Stimulated activated CD4-positive, alpha-beta T cell treated with anti-CD3 and anti-CD28 coated beads, Interleukin-12 subunit alpha, Interleukin-12 subunit beta, amount 100 ng/mL, for 4 hours (primary cell): ENCODE measurements around the gene MEGF9.
"Not testable (repeated sequence)": the region's sequence is repeated elsewhere in the genome, so short reads cannot be mapped to it uniquely, and the experiment has no call there.

Source experiments
- DNase-seq: peaks from one replicate; pipeline ENCODE4 v3.0.0-alpha.2; 2020

Gene MEGF9

DNA sequence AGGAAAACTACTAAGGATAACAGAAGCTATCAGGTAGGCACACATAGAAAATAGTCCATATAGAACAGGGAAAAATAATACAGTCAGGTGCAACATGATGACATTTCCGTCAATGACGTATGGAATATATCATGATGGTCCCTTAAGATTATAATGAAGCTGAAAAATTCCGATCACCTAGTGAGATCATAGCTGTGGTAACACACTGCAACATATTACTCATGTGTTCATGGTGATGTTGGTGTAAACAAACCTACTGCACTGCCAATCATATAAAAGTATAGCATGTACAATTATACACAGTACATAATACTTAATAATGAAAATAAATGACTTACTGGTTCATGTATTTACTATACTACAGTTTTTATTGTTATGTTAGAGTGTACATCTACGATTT is 60.0 kb downstream of the MEGF9 start:
- DNase-seq, result no peak

DNA sequence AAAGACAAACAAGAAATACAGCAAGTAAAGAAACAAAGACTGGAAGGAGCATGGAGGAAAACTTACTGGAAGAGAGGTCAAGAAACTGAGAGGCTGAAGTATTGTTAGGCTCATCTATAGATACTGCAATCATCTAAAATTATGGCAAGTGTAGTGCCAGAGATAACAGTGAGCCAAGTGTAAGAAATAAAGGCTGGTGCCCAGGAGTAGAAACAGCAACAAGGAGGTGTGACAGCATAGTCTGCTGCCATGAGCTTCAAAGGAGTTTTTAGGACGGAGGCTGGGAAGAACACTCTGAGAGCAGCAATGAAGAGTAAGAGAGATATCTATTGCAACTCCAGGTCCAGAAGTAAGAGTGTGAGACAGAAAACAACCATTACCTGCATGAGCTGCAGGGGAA is 60.5 kb downstream of the MEGF9 start:
- no peak for DNase-seq

DNA sequence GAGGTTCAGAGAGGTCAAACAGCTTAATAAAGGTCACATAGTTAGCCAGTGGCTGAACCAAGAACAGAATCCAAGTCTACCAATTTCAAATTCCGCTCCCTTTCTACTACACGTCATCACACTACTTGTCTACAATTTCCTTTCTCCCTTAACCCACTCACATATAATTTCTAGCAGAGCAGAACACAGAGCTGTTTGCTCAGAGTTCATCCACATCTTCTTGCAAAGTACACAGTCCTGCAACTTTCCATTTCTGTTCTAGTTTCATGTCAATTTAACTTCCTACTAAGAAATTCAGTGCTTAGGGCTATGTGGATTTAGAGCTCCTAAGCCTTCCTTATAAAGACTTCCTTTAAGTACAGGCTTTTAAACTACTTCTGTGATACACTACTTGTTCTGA is 61.3 kb downstream of the MEGF9 start:
- no peak for DNase-seq

DNA sequence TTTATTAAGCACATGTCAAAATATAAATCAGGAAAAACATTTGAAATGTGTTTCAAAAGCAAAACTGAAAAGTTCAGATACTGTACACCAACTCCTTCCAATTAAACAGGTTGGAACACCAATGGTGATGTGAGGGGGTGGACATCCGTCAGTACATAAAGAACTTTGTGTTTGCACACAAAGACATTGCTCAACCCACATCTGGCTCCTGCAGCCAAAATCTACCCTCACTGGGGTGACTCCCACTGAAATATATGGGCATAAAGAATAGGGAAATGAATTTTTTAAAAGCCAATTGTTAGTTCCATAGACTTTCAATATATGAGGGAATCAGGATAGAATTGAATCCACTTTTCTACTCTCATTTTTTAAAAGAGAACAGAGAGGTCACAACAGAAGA is 63.9 kb downstream of the MEGF9 start:
- no peak for DNase-seq

DNA sequence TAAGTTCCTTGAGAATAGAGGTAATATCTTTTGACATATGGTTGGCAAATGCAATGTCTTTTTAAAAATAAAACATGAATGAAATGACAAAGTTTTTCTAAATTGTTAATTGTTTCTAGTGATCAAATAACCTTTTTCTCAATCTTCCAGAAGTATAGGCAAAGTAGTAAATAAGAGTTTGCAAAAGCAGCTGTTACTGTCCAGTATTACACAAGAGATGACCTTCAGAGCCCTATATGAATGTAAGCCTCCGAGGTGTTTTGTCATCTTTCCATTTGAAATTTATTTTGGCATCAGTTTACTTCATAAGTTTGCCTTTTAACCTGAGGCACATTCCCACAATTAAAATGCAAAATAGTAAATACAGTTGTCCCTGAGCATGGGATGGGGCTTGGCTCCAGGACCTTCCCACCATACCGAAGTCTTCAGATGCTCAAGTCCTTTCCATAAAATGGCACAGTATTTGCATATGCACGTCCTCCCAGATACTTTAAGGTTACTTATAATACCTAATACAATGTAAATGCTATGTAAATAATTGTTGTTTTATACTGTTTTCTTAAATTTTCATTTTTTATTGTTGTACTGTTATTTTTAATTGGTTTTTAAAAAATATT is 65.6 kb downstream of the MEGF9 start:
- DNase-seq, result no peak

DNA sequence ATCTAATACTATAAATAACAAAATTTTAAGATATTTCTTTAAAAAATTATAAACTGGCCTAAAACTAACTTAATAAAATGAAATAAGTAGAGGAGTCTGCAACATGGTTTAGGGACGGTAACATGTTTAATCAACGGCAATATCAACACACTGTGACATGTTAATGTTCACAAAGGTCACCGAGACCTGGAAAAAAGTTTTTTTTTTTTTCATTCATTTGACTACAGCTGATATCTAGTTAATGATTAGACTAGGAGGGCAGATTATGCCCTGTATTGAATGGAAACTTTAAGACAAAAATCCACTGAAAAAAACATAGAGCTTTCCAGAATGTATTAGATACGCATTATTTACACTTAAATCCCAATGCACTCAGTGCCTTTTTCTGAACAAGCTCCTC is 67.3 kb downstream of the MEGF9 start:
- no peak for DNase-seq

DNA sequence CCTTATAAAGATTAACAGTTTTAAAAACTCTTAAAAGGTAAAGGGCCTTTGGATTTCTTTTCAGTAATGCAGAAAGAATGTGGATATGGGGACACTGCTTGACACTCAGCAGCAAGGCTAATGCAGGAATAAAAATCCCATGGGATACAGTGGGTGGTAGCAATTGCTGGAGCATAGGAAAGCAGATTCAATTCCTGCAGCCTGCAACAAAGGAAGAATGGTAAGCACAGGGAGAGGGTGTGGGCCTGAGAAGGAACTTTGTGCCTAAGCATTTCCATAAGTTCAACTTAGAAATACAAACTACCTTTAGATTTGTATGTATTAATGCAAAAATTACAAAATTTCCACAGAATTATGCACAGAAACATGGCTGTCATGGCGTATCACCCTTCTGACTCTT is 68.5 kb downstream of the MEGF9 start:
- no peak for DNase-seq

DNA sequence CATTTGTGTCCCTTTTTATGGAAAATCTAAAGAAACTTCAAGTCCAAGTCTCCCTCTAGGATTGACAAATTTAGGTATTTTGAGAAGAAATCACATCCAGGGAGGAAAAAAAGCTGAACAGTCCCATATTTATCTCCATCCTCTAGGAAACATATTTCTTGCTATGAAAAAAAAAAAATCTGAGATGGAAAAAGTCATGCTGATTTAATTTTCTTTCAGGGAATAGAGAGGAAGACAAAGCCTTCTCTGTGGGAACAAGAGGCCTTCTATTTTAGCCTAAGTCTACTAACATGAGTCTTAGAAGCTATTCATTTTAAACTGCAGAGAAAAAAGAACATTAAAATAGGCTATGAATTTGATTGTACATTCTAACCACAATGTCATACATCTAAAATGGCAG is 71.2 kb downstream of the MEGF9 start:
- no peak for DNase-seq

DNA sequence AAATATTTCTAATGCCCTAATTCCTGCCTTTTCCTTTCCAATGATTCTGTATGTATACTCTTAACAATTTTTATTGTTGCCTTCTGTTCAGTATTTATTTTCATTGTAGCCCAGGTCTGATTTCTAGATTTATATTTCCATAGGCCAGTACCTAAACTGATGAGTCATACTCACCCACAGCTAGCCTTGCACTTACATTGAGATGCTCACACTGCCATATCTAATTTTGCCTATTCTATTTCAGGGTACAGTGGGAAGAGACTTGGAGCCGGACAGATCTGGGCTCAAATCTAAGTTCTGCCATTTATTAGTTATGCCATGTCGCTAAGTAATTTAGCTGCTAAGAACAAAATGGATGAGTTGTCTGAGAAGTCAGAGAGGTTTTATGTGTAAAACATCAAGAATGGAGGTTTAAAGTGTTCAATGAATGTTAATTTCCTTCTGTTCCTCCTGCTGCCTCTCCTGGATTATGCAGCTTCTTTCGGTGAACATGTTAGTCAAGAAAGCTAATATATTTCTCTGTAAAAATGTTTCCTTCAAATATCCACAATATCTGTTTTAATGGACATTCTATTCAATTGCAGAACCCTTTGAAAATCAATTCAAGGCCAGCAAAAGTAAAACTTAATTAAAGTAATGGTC is 72.0 kb downstream of the MEGF9 start:
- DNase-seq, result no peak

DNA sequence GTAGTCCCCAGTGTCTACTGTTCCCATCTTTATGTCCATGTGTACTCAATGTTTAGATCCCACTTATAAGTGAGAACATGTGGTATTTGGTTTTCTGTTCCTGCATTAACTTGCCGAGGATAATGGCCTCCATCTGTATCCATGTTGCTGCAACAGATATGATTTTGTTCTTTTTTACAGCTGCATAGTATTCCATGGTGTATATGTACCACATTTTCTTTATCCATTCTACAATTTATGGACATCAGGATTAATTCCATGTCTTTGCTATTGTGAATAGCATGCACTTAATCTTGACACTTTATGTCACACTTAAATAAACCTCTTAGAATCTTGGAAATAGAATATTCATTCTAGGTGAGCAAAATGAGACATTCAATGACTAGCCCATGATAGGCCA is 73.4 kb downstream of the MEGF9 start:
- not testable (repeated sequence) for DNase-seq

DNA sequence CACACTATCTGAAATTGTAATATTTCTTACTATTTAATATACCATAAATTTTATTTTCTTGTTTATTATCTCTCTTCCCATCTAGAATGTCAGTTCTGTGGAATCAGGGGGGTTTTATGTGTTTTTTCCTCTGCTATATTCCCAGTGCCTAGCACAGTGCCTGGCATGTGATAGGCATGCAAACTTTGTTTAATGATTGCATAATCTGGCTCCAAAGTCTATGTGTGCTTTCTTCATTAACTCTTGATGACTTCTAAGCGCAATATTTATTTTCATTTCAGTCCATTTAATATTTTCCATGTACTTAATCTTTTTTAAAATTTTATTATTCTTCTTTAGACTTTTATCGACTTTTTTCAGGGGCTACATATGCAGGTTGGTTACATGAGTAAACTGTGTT is 73.9 kb downstream of the MEGF9 start:
- no peak for DNase-seq

DNA sequence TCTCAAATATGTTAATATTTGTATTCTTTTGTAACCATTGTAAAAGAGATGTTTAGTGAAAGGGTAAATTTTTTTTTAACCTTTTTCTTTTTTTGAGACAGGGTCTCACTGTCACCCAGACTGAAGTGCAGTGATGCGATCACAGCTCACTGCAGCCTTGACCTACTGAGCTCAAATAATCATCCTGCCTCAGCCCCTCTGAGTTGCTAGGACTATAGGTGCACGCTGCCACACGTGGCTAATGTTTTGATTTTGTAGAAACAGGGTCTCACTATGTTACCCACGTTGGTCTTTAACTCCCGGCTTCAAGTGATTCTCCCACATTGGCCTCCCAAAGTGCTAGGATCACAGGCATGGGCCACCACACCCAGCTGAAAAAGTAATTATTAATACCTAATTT is 76.4 kb downstream of the MEGF9 start:
- no peak for DNase-seq

DNA sequence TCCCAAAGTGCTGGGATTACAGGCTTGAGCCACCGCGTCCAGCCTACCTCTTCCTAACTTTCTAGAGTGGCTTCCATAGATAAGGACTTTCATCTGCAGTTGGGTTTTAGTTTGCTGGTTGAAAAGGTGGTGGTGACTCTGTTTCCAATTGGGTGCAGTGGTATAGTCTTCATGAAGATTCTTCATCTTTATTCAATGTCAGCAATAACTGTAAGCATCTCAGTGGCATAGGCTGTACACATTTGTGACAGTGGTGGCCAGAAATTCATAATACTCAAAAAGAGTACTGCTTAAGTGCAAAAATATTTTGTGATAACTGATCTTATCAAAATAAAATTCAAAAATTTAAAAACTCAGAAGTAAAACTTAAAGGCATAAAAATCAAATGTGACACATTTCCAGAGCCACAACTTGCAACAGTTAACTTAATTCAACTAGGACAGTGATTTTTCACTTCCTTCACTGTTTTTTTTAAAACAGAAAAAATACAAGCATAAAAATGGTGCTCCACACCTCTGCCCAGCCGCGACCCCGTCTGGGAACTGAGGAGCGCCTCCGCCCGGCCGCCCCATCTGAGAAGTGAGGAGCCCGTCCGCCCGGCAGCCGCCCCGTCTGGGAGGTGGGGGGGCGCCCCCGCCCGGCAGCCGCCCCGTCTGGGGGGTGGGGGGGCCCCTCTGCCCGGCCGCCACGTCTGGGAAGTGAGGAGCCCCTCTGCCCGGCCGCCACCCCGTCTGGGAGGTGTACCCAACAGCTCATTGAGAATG is 77.9 kb downstream of the MEGF9 start:
- no peak for DNase-seq

DNA sequence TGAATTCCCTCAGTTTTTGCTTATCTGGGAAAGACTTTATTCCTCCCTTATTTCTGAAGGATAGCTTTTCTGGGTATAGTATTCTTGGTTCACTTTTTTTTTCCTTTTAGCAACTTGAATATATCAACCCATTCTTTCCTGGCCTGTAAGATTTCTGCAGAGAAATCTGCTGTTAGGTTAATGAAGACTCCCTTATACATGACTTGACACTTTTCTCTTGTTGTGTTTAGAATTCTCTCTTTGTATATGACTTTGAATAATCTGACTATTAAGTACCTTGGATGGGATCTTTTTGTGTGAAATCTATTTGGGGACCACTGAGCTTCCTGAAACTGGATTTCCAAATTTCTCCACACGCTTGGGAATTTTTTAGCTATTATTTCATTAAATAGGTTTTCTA is 79.3 kb downstream of the MEGF9 start:
- DNase-seq, result no peak

DNA sequence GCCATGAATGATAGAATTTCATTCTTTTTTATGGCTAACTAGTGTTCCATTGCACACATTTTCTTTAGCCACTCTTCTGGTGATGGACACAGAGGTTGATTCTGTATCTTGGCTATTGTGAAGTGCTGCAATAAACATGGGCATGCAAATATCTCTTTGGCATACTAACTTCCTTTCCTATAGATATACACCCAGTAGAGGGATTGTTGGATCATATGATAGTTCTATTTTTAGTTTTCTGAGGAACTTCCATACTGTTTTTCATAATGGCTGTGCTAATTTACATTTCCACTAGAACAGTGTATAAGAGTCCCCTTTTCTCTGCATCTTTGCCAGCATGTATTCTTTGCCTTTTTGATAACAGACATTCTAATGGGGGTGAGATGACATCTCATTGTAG is 83.9 kb downstream of the MEGF9 start:
- no peak for DNase-seq

DNA sequence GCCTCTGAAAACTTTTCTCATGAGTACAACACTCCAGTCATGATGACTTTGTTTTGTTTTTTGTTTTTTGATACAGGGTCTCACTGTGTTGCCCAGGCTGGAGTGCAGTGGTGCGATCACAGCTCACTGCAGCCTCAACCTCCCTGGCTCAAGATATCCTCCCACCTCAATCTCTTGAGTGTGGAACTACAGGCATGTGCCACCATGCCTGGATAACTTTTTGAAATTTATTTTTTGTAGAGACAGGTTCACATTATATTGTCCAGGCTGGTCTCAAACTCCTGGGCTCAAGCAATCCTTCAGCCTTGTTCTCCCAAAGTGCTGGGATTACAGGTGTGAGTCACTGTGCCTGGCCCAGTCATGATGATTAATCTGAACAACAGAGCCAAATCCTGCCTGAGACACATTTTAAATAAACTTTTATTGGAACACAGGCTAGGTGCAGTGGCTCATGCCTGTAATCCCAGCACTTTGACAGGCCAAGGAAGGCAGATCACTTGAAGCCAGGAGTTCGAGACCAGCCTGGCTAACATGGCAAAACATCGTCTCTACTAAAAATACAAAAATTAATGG is 85.3 kb downstream of the MEGF9 start:
- not testable (repeated sequence) for DNase-seq

DNA sequence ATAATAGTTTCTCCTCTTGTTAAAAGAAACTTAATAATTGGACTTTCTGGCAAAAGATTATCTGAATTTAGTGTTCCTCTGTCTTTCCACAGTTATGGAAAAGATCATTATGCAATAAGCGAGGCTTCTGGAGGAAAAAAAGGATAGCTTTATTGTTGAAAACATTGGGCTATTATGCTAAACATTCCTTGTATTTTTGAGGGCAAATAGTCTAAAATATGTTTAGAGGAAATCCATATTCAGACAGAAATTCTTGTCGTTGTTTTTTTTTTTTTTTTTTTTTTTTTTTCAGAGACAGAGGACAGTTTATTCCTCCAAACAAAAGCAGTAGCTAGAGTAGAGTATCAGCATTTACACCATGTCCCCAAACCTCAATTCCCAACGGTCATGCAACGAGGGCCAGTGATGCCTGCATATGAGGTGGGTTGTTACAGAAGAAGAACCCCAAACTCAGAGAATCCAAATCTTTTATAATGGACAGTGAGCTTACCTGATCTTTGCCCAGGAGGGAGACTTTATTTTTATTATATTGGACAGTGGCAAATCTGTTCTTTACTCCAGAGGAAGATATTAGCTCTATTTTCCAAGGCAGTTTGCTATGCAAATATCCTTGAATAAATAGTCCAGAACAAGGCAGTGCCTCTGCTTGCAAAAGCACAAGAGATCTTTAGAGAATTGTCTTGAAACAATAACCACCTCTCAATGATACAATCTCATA is 85.9 kb downstream of the MEGF9 start:
- DNase-seq, result no peak

DNA sequence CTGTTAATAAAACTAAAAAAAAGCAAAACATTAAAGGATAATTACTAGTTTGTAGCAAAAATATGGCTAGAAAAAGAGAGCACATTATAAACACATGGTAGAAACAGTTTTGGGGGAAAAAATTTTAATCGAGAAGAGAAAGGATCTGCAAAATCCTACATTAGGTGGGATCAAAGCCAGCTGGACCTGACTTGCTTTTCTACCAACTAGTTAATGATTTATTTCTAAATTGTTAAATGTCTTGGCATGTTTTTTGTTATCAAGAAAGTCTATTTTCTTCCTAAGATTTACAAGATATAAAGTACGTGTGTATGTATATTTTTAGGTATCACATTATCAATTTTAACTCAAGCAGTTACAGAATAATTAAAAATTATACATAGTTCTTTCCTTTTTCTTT is 87.2 kb downstream of the MEGF9 start:
- DNase-seq, result no peak

DNA sequence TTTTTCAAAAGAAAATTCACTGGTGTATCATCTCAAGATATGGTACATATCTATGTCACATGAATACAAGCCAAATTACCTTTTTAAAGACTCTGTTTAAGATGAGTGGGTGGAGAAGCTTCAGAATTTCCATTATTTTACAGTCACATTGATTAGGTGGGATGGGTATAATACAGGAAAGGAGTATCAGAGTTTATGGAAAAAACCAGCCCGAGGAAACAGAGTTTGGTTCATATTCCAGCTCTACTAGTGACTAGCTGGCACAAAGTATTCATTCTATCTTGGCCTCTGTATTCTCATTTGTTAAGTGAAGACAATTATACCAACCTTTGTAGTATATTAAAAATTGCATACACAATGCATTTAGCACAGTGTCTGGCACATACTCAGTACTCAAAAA is 87.8 kb downstream of the MEGF9 start:
- DNase-seq, result no peak

DNA sequence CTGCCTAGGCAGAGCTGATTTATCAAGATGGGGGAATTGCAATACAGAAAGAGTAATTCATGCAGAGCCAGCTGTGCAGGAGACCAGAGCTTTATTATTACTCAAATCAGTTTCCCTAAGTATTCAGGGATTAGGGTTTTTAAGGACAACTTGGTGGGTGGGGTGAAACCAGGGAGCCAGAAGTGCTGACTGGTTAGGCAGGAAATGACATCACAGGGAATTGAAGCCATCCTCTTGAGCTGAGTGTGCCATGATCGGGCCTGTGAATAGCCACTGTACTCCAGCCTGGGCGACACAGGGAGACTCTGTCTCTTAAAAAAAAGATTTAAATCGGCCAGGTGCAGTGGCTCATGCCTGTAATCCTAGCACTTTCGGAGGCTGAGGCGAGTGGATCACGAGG is 89.0 kb downstream of the MEGF9 start:
- DNase-seq, result no peak

DNA sequence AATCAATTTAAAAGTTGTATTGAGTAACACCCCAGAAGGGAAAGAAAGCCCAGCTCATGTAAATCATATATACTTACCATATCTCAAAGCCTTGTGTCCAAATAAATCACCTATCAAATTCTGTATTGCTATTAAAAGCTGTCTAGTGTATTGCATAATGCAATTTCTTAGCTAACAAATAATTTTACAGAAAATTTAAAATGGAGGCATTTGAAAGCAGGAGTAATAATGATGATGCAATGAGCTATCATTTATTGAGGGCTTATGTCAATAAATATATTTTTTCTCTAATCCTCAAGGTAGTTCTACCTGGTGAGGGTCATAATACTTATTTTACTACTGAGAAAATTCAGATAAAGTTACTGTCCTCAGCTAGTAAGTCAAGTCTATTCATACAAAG is 91.5 kb downstream of the MEGF9 start:
- DNase-seq, result no peak

DNA sequence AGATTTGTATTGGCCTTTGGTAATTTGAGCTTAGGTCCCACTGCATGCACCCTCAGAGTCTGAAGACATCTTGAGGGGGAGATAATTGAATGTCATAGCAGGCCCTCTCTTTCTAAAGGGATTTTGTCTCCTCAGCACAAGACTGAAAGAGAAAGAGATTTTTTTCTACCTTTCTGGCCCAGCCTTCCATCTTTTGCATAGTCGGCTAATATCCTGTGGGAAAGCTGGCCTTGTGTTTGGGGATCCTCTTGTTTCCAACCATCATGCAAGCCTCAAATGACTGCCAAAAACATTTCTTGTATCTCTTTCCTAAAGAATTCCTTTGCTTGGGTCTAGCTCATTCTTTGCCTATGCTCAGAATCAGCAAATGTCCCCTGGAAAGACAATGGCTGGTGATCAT is 92.3 kb downstream of the MEGF9 start:
- no peak for DNase-seq
